ENCODE measurements around the gene WBP2.

GRCh38 chr17:75891022-75891604 lies 36.0 kb upstream of the WBP2 start:
- no peak for TF ChIP-seq CTCF (conservative IDR thresholded peaks at IDR 0.05; ENCODE audit: low read length)
- no peak for TF ChIP-seq EZH2phosphoT487 (IDR thresholded peaks at IDR 0.05; ENCODE audit: borderline replicate concordance, low read depth, low read length)

All from OCI-LY7 (cell line).